ENCODE measurements around the gene CDHR1.

The CDHR1 gene

DNA sequence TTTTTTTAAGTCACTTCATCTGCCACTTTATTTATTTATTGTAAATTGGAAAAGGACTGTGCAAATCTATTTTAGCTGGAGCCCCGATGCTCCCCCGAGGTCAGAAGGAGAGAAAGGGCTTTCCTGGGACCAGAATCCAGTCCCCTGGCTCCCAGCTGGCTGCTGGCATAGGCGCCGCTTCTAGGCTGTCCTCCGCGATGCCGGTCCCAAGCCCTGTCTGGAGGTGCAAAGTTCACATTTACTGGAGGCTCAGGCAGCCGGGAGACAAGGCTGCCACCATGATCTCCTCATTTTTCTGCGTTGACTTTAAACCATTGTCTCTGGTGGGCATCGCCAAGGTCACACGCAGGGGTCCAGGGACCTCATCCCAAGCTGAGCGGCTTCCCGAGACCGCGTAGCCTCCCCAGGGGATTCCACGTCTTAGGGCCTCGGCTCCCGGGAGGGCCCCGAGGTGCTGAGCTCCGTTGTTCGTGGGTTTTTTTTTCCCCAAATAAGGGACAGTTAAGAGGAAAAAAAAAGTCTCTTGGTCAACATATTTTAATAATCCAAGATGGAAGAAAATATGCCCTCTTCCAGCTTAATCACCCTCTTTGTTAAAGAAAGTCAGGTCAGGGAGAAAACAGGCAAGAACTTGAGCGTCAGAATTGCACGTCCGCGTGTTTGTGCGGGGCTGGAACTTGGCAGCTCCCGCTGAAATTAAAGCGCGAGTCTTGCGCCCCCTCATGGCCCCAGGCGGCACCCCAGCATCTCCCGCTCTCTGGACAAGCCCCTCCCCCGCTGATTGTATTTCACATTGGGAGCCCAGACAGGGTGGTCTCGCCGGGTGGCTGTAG is 62.4 kb downstream of the CDHR1 start:
- DNase-seq (ENCODE audit: insufficient read length, low spot score) (no peak), FAIRE-seq (peak; percentile 14)

DNA sequence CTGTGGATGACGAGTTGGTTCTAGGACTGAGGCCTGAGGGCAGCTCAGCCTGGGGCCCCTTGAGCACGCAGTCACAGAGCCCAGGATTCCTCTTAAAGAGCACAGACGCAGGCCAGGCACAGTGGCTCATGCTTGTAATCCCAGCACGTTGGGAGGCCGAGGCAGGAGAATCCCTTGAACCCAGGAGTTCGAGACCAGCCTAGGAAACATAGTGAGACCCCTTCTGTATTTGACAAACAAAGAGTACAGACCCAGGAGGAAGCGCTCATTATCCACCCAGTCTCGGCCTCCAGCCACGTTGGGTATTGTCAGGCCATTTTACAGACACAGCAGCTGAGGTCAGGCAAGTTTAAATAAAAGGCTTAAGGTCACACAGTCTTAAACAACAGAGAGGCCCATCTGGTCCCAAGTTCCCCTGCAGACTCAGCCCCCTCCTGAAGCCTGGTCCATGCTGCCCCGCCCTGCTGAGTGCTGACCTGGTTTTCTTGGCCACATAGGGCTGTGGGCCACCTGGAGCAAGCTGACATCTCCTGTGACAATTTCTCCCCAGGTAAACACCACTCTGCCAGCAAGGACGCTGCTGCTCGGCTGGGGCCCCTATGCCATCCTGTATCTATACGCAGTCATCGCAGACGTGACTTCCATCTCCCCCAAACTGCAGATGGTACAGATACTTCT is 63.1 kb downstream of the CDHR1 start:
- FAIRE-seq, result no peak
- DNase-seq (ENCODE audit: insufficient read length, low spot score), result no peak

DNA sequence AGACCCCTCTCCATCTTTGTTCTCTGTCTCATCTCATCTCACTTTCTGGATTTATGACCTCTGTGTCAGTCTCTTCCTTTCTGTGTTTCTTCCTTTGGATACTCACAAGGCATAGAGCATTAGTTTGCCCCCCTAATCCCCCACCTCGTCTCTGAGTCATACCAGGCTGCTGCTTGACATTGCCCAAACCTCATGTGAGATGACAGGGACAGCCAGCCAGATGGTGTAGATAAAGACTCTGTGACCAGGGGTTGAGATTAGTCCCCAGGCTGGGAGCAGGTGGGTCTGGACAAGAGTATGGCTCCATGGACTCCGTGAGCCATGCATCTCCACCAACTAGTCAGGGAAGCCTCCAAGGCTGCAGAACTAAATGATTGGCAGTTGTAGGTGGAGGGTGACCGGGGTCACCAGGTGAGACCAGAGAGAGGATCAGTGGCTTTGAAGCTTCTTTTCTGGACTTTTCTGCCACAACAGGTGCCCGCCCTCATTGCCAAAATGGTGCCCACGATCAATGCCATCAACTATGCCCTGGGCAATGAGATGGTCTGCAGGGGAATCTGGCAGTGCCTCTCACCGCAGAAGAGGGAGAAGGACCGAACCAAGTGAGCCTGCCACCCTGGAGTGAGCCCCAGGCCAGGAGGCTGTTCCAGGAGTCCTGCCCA is 63.8 kb downstream of the CDHR1 start:
- no peak for FAIRE-seq
- DNase-seq (ENCODE audit: insufficient read length, low spot score), result no peak

DNA sequence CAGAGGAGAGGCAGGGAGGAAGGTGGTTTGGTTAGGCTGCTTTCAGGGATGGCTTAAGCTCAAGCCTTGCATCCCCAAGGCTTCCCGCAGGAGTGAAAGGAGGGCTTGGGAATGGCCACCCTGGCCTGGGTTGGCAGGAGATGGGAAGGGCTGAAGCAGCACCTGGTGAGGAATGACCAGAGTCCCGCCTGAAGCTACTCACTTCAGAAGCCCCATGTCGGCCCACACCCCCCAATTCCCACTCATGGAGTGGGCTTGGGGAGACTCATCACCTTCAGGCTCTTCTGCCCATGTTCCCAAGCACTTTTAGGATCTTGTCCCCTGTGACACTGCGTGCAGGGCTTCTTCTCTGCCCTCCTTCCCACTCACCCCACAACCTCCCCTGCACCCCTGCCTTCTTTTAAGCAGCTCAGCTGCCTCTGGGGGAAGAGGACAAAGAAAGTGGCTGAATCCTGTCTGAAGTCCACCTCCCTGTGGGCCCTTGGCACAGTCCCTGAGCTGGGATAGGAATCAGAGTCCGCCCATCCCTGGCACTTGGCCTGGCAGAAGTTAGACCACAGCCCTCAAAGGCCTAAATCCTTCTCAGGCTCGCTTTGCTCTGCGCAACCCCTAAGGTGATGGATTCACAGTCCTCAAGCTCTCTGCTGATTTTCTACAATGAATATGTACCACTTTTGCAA is 67.0 kb downstream of the CDHR1 start:
- FAIRE-seq, result no peak
- no peak for DNase-seq (ENCODE audit: insufficient read length, low spot score)

DNA sequence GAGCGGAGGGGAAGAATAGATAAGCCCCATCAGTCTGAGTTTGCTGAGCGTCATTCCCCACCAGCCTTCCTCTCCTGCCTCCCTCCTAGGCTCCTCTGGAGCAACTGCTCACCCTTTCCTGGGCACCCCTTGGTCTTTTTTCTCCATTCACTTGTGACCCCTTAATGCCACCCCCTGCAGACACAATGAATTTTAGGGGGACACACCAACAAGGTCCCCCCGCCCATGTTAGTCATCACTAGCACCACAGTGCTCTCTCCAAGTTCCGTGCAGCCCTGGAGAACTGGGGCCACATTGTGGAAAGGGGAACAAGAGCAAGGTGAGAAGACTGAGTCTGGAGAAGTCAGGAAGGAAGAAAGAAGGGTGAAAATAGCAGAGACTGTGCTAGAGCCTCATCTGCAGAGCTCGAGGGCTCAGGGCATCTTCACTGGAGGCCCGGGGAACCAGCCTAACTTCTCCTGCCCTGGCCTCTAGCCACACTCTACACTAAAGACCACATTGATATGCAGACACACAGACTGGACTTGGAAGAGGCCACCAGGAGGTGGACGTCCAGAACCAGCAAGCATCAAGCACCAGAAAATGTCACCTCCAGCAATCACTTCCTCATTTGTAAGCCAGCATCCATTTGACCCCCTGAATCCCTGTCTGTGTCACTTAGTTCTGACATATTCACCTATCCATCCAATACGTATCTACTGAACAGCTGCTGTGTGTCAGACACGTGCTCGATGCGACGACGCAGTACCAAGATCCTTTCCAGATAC is 68.0 kb downstream of the CDHR1 start:
- no peak for FAIRE-seq
- DNase-seq (ENCODE audit: insufficient read length, low spot score), result no peak

DNA sequence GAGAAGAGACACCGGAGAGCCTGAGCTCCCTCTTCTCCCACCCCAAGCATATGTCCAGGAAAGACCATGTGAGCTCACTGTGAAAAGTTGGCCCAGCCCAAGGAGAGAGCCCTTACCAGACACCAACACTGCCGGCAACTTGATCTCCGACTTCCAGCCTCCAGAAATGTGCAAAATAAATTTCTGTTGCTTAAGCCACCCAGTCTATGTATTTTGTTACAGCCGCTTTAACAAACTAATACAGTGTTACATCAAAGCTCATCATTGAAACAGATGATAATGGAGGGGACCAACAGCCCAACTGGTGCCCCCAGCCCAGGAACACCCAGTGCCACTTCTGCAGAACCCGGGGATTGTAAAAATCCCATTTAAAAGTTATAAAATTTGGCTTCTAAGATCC is 69.4 kb downstream of the CDHR1 start:
- FAIRE-seq (no peak), DNase-seq (ENCODE audit: insufficient read length, low spot score) (no peak)

DNA sequence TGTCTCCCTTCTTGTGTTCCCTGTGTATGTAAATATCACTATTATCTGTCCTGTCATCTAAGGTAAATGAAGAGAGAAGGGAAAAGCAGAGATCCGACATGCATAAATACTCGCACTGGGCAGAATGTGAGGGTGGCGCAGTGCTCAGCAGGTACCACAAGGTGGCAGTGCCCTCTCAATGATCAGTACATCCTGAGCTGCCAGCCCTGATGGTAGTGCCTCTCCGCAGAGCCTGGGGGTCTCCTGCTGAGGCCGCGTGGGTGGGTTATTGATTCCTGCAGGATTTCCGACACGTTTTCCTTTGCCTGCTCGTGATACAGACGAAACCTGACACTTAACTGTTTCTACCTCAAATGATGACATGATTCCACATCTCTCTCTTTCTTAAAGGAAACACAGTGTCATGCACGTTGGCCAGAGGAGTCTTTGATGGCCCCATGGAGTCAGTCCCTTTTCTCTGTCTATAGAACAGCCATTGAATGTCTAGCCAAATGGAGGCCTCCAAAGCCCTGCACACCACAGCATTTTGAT is 70.3 kb downstream of the CDHR1 start:
- FAIRE-seq (peak; percentile 82), DNase-seq (ENCODE audit: insufficient read length, low spot score) (peak; percentile 40)

DNA sequence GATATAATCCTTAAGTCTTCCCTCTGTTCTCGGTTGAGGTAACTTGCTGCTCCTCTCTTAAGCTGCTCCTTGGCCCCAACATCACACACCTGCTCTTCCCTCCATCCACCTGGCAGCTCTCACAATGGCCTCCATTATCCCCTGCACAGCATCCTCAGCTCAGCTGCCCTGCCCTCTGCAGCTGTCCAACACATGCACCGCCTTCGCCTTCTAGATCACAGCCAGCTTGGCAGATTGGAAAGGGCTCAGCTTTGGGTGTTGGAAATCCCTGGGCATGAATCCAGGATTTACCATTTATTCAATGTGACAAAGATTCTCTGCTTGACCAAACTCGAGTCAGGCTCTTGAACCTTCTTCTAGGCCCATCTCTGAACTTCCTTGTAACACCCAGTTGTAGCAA is 71.1 kb downstream of the CDHR1 start:
- DNase-seq (ENCODE audit: insufficient read length, low spot score), result no peak

DNA sequence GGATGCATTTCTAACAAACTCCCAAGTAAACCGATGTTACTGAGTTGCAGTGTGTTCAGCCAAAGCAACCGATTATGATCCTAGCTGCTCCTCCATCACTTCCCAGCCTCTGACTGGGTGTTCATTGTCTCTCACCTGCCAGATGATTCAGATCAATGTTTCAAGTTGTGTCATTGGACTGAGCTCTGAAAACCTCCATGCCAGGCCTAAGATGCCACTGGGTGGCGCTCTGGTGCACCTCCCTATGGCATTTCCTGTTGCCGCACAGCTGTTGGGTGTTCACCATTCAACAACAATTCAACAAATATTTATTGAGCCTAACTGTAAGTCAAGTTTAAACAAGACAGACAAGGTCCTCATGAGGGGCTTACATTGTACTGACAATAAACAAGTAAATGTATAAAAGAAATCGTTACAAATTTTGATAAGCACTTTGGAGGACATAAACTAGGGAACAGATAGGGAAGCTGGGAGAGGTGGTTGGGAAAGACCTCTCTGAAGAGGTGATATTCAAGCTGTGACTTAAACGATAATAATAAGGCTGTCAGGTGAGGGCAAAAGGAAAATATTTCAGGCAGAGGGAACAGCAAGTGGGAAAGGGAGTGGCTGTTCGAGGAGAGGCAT is 73.3 kb downstream of the CDHR1 start:
- no peak for DNase-seq (ENCODE audit: insufficient read length, low spot score)
- FAIRE-seq, result no peak

More for the DNA sequence above, 71.1 kb downstream of the CDHR1 start:
- FAIRE-seq, result no peak

DNA sequence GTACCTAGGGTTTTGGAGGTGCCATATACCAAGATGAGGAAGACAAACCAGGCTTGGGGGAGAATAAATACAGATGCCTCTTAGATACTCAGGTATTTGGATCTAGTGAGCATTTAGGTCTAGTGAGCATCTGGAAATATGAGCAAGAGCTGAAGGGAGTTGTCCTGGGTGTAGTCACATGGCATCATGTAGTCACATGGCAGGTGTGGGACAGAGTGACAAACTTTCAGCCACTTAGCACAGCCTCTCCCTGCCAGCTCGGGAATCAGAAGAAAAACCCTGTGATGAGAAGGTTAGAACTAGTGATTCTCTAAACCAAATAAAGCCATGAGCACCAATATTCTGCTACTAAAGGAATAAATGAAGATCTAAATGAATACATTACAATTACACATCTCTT is 74.8 kb downstream of the CDHR1 start:
- no peak for DNase-seq (ENCODE audit: insufficient read length, low spot score)
- FAIRE-seq, result no peak

All from GM19239 (cell line).